ES-I3 (cell line): Measurements from ENCODE around the gene MUC13.

ENCODE experiments used
- H3K36me3 ChIP-seq: 2 replicates; pipeline ENCODE4 v1.6.1; 2013; ENCODE audit warnings: mild to moderate bottlenecking, low read length, control low read depth, moderate library complexity; ENCODE audit not compliant: insufficient read depth
- H3K4me1 ChIP-seq: 2 replicates; pipeline ENCODE4 v1.6.1; 2013; ENCODE audit warnings: mild to moderate bottlenecking, control low read depth, low read length; ENCODE audit not compliant: insufficient read depth
- H3K9ac ChIP-seq: 2 replicates; pipeline ENCODE4 v1.6.1; 2013; ENCODE audit warnings: low read depth, mild to moderate bottlenecking, low read length, moderate library complexity
- H3K9me3 ChIP-seq: 2 replicates; pipeline ENCODE4 v1.6.1; 2013; ENCODE audit warnings: mild to moderate bottlenecking, low read length, moderate library complexity; ENCODE audit not compliant: control insufficient read depth, insufficient read depth

The MUC13 gene

GRCh38 chr3:124935794-124936542, 1.4 kb upstream of the MUC13 start:
- Histone ChIP-seq H3K4me1 (no peaks in the 10 kb centered on the region), H3K36me3 (no peaks in the 10 kb centered on the region), H3K9ac (no peak overlapping the region), H3K9me3 (no peaks in the 10 kb centered on the region)

DNA sequence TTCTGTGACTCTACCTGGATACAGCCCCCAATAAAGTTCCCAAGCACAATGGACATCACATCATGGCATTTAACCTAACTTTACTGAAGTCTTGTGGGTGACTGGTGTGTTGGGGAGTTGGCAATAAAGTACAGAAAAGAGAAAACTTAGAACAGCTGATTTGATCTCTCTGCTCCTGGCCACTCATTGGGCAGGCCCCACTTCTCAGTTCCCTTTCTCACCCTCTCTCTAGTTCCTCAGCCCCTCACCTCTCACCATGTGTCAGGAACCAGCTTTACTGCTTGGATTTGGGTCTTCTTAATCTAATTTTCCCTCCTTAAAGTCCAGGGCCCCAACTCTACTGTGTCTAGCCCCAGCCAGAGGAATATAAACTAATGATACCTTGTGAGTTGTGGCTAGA, 713 bp upstream of the MUC13 start:
- Histone ChIP-seq H3K4me1 (no peaks in the 10 kb centered on the region), H3K9ac (no peak overlapping the region), H3K9me3 (no peaks in the 10 kb centered on the region), H3K36me3 (no peaks in the 10 kb centered on the region)

DNA sequence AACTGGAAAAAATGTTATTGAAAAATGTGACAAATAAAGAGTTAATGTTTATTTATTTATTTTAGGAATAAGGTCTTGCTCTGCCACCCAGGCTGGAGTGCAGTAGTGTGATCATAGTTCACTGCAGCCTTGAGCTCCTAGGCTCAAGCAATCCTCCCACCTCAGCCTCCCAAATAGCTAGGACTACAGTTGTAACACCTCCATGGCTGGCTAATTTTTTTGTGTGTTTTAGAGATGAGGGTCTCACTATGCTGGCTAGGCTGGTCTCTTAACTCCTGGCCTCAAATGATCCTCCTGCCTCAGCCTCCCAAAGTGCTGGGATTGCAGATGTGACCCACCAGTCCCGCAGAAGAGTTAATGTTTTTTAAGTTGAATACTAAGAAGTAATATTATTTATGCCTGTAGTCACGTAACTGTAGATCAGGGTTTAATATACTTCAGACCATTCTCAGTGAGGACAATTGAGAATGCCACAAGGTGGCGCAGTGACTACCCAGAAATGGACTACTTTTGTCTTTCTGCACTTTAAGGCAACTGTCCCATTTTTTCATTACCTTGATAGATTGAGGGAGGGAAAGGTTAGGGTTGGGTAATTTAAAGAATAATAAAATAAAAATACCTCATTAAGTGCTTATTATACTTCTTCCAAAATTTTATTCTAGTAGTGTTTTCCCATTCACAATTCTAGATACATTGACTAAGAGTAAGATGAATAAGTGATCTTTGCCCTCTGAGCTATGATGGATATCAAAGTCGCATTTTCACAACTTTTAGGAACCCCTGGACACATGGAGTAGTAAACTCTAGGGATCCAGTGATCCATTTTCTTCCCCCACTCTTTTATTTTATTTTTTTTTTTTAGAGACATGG, 6.0 kb downstream of the MUC13 start:
- no peaks in the 10 kb centered on the region for H3K4me1 ChIP-seq
- H3K9me3 ChIP-seq: no peaks in the 10 kb centered on the region
- H3K9ac ChIP-seq: no peak overlapping the region
- no peaks in the 10 kb centered on the region for H3K36me3 ChIP-seq

- no peaks in the 10 kb centered on the region for H3K9me3 ChIP-seq
- H3K4me1 ChIP-seq: no peaks in the 10 kb centered on the region
- no peaks in the 10 kb centered on the region for H3K36me3 ChIP-seq
- H3K9ac ChIP-seq: no peak overlapping the region
Measured at GRCh38 chr3:124927574-124928045, 6.9 kb downstream of the MUC13 start.

GRCh38 chr3:124926426-124927101, 8.0 kb downstream of the MUC13 start:
- Histone ChIP-seq H3K9me3 (no peaks in the 10 kb centered on the region), H3K36me3 (no peaks in the 10 kb centered on the region)

GRCh38 chr3:124924741-124925140, 9.8 kb downstream of the MUC13 start:
- Histone ChIP-seq H3K36me3 (no peaks in the 10 kb centered on the region), H3K9ac (no peak overlapping the region), H3K9me3 (no peaks in the 10 kb centered on the region), H3K4me1 (no peaks in the 10 kb centered on the region)

More at GRCh38 chr3:124926426-124927101, 8.0 kb downstream of the MUC13 start:
- Histone ChIP-seq H3K9ac (no peak overlapping the region), H3K4me1 (no peaks in the 10 kb centered on the region)

GRCh38 chr3:124923833-124924232, 10.7 kb downstream of the MUC13 start:
- H3K9me3 ChIP-seq: no peaks in the 10 kb centered on the region
- H3K9ac ChIP-seq: no peak overlapping the region
- no peaks in the 10 kb centered on the region for H3K4me1 ChIP-seq
- H3K36me3 ChIP-seq: no peaks in the 10 kb centered on the region

DNA sequence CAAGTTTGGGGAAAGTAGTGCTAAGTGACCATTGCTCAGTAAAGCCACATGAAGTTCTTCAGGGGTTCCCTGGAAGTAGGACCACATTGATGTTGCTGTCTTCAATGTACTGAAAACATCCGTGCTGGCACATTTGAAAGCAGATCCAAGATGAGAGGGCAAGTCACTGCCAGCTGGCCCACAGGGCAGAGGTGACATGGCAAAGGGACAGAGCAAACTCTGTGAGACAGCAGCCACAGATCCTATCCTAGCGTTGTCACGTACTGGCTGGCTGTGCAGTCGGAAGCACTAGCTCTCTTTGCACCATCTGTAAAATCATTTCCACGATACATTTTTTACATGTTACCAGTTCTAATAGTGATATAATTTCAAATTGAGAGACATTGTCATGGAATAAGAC, 13.8 kb downstream of the MUC13 start:
- Histone ChIP-seq H3K4me1 (peaks cover 3% of the 10 kb centered on the region; the same call in 1 of the 2 replicates), H3K36me3 (no peaks in the 10 kb centered on the region), H3K9ac (no peak overlapping the region), H3K9me3 (no peaks in the 10 kb centered on the region)

GRCh38 chr3:124919756-124920155, 14.8 kb downstream of the MUC13 start:
- Histone ChIP-seq H3K36me3 (no peaks in the 10 kb centered on the region), H3K4me1 (peaks cover 3% of the 10 kb centered on the region; the same call in 1 of the 2 replicates), H3K9ac (no peak overlapping the region), H3K9me3 (no peaks in the 10 kb centered on the region)

DNA sequence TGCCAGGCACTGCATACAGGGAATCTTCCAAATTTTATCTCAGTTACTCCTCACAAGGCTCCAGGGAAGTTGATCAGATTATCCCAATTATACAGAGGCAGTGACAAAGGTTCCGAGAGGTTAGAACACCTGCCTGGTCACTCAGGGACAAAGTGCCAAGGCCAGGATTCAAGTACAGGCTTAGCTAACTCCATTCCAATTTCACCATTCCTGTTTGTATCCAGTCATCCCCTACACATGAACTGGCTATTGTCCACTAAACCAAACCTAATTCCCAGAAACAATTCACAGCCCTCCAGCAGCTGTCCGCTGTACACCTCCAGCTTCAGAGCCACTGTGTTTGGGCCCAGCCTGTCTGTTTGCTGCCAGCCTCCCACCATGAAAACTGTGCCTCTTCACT, 16.0 kb downstream of the MUC13 start:
- H3K4me1 ChIP-seq: peaks cover 3% of the 10 kb centered on the region; the same call in 1 of the 2 replicates
- H3K9ac ChIP-seq: no peak overlapping the region
- no peaks in the 10 kb centered on the region for H3K36me3 ChIP-seq
- no peaks in the 10 kb centered on the region for H3K9me3 ChIP-seq

- H3K36me3 ChIP-seq: no peaks in the 10 kb centered on the region
- H3K9ac ChIP-seq: no peak overlapping the region
- peaks cover 3% of the 10 kb centered on the region; the same call in 1 of the 2 replicates for H3K4me1 ChIP-seq
- H3K9me3 ChIP-seq: no peaks in the 10 kb centered on the region
Measured at GRCh38 chr3:124916837-124917409, 17.6 kb downstream of the MUC13 start.

- no peaks in the 10 kb centered on the region for H3K9me3 ChIP-seq
- no peak overlapping the region for H3K9ac ChIP-seq
- H3K4me1 ChIP-seq: peaks cover 3% of the 10 kb centered on the region; the same call in 1 of the 2 replicates
- H3K36me3 ChIP-seq: no peaks in the 10 kb centered on the region
Measured at GRCh38 chr3:124915254-124915653, 19.3 kb downstream of the MUC13 start.

- H3K36me3 ChIP-seq: no peaks in the 10 kb centered on the region
- H3K4me1 ChIP-seq: 0 out of 2 replicates have a peak, but pooled peaks cover 3% of the 10 kb centered on the region
- H3K9me3 ChIP-seq: no peaks in the 10 kb centered on the region
- H3K9ac ChIP-seq: no peak overlapping the region; the same call in 1 of the 2 replicates
Measured at GRCh38 chr3:124907957-124908356, 26.6 kb downstream of the MUC13 start.
